ENCODE data around the gene ARHGAP10.

DNA sequence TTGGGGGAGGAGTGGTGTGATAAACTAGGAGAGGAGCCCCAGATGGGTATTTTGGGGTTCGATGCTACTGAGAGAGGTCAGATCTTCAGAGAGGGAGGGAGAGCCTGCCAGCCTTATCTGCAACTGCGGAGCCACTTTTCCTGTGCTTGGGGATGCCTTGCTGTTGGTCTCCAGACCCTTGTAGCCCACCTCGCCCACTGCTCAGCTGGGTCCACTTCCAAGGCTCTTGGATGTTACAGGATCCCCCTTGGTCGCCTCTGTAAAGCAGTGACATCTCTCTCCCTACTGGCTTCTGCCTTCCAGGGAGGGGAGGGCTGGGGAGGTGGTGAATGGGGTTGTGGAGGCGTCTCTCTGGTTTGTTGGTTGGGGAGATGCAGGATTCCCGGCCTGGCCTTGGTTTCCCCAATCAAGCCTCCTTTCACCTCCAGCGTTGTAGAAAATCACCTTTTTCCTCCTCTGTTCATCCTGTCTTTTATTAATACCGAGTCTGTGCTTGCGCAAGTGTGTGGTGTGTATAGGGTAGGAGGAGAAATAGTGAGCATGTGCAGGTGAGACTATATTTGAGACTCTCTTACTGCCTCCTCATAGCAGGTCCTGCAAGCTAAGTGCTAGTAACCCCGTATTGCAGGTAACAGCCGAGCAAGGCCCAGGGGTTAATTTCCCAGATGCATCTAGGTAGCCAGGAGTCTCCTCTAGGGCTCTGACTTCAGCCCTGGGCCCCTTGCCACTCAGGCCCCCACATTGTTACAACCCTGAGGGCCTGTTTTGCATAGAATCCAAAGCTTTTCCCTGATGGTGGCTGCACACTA, 337.4 kb downstream of the ARHGAP10 start:
- TF ChIP-seq, protein P1, sequence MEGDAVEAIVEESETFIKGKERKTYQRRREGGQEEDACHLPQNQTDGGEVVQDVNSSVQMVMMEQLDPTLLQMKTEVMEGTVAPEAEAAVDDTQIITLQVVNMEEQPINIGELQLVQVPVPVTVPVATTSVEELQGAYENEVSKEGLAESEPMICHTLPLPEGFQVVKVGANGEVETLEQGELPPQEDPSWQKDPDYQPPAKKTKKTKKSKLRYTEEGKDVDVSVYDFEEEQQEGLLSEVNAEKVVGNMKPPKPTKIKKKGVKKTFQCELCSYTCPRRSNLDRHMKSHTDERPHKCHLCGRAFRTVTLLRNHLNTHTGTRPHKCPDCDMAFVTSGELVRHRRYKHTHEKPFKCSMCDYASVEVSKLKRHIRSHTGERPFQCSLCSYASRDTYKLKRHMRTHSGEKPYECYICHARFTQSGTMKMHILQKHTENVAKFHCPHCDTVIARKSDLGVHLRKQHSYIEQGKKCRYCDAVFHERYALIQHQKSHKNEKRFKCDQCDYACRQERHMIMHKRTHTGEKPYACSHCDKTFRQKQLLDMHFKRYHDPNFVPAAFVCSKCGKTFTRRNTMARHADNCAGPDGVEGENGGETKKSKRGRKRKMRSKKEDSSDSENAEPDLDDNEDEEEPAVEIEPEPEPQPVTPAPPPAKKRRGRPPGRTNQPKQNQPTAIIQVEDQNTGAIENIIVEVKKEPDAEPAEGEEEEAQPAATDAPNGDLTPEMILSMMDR (IDR thresholded peaks at IDR 0.05; ENCODE audit: low read depth, low read length): no peak
- TF ChIP-seq POLR2A (IDR thresholded peaks at IDR 0.05; ENCODE audit: extremely low read depth, insufficient read length) (no peak), MYC (IDR thresholded peaks at IDR 0.05; ENCODE audit: low read depth, low read length) (no peak)
- TF ChIP-seq, protein P2, sequence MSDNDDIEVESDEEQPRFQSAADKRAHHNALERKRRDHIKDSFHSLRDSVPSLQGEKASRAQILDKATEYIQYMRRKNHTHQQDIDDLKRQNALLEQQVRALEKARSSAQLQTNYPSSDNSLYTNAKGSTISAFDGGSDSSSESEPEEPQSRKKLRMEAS (IDR thresholded peaks at IDR 0.05; ENCODE audit: low read depth, low read length): no peak

Measured in NB4 (cell line).